ENCODE measurements around the gene RPTOR. TPM values are rescaled to one million over a fixed set of nuclear protein-coding genes. Genes with fewer than 3 reads are reported as not detected.

Gene RPTOR
- total RNA-seq, 1 donor from 2014 or later, result 21.8 TPM

DNA sequence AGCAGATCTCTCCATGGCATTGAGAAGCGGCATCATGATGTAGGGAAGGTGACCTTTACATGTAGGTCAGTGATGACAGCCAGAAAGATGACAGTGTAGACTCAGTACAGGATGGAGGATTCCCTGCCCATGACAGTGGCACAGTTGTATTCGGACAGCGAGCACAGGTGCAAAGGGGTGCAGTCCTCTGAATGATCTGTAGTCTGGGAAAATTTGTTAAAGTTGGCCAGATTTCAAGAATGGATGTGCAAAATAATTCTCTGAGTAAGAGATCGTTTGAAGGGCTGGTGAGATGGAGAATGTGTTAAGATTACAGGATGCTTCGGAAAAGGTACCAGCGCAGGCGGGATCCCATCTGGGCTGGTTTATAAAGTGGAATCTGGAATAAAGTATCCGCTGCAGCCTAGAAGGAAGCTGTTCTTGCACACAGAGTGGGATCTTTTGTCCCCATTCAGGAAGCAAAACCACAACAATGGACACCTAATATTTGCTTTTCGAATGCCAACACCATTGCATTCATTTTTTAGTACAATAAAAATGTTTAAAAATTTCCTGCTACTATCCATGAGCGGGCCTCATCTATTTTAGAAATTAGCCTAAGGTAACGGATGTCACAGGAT lies 101.2 kb downstream of the RPTOR start:
- DNase-seq, result peak; percentile 33

DNA sequence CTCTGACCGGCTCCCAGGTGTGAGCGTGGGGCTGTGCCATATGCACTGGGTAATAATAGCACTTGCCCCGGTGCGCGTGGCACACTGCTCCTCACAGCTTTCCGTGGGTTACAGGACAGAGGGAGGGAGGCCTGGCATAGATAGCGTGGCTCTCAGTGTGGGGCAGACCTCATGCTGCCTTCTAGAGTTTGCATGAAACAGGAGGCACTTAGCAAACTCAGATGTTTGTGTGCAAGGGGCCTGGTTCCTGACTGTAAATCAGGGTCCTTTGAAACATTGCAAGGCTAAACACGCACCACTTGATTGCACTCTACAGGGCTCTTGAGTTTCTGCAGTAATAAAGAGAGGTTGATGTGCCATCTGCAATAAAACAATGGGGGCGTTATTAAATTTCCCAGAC lies 101.7 kb downstream of the RPTOR start:
- DNase-seq, result no peak

DNA sequence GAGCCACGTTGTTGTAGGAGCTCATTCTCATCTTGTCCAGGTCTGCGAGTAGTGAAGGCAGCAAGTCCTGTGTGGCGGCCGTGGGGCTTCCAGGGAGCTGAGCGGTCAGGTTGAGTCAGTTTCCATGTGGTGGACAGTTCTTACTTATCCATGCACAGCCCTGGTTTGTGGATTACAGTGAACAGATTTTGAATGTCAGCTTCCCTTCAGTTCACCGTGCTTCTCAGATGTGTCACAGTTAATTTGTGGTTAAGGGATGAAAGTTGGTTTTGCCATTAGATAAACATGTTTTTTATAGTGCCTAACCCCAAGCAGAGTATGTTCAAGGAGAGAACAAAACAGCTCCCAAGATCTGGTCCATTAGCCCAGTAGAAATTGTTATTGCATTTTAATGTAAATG lies 103.1 kb downstream of the RPTOR start:
- no peak for DNase-seq

DNA sequence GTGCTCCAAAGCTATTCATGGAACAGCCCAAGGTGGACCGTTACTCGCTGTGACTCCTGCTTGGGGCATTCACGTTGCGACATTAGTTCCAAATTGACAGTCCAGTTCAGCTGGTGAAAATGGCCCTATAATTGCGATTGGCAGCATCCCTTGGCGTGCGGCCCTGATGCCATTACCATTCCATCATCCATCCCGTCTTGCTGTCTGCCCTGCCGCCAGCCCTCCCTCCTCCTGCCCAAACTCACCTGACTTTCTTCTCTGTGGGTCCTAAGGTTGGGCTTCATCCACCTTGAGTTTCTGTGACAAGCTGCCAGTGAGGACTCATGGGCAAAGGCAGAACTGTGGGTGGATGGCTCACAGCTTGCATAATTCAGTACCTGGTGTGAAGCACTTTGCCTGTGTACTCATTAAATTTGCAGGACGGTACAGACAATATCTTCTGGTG lies 104.6 kb downstream of the RPTOR start:
- DNase-seq, result peak; percentile 6

DNA sequence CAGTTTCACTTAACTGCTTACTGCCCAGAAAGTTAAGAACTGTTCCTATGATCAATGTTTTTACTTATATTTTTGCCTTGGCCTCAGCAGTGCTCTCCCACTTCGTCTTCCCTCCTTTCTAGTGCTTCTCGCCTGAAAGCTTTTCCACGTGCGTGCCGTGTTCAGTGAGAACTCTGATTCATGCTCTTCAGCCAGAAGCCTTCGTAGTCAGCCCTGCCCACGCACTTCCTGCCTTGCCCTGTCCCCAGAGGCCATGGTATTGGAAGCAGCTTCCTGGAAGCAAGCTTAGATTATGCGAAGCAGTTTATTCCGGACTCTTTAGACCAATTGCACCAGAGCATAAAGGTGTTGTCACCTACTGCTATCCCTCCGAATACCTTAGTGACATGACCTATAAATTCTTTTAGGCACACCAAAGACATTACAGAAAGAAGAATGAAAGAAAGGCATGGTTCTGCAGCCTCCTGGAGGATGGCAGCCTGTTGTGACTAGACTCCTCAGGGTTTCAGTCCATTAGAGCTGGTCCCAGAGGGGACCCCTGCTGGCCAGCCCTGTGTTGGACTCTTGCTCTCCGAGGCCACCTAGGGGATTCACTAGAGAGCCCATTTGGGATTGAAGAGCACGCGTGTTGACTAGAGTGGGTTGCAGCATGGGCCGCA lies 105.2 kb downstream of the RPTOR start:
- peak; percentile 90 for DNase-seq

DNA sequence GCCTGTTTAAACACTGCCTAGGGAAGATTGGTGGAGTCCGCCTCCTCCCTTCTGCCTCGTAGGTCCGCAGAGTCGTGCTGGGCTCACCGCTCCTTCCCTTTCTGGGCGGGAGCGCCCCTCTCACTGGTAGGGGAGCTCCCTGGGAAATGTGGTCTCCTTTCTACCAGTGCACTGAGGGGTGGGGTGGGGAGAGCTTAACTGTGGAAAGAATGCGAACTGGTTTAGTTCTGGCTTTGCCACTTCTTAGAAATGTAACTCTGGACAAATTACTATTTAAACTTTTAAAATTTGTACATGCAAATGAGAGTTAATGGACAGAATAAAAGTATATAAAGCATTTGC lies 105.7 kb downstream of the RPTOR start:
- DNase-seq, result no peak

DNA sequence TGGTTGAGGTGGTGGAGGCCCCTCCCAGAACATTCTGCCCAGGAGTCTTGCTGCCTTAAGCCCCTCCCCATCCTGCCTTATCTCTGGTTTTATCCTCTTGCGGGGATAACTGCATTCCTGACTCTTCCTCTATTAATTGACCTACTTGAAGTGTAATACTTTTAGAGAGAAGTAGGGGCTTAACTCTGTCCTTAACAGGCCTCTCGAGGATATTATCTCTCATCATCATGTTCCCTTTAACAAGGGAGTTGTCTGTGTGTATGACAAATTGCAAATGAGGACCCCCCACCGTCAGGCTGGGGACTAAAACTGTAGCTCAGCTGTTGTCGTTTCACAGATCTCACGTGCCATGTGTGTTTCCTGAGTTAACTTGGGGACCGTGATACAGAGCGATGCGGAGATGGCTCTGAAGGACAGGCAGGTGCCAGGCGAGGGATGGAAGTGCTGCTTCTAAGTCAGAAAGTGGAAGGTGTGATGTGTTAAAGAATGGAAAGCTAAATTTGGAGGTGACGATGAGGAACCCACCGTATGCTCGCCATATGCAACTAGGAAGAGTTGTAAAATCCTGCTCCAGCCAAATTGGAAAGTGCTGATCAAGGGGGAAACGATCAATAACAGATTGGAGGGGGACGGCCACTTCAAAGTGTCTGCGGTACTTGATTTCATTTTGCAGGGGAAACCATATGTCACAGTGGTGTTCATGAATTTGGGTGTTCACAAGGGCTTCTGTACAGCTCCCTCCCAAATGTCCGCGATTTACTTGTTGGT lies 106.3 kb downstream of the RPTOR start:
- no peak for DNase-seq

DNA sequence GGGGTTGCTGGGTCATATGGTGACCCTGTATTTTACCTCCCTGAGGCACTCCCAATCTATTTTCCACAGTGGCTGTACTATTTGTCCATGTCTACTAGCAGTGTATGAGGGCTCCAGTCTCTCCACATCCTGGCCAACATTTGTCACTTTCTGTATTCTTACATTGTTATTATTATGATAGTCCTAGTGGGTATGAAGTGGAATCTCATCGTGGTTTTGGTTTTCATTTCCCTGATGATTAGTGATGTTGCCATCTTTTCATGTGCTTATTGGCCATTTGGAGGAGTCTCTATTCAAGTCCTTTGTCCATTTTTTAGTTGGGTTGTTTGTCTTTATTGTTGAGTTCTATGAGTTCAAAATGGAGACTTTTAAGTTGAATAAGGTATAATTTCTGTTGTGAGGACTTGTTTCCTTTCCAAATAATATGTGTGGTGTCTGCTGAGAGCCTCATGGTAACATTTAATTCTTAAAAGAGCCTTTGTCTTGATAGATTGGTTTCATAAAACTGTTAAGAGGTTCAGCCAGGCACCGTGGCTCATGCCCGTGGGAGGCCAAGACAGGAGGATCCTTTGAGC lies 108.2 kb downstream of the RPTOR start:
- no peak for DNase-seq

DNA sequence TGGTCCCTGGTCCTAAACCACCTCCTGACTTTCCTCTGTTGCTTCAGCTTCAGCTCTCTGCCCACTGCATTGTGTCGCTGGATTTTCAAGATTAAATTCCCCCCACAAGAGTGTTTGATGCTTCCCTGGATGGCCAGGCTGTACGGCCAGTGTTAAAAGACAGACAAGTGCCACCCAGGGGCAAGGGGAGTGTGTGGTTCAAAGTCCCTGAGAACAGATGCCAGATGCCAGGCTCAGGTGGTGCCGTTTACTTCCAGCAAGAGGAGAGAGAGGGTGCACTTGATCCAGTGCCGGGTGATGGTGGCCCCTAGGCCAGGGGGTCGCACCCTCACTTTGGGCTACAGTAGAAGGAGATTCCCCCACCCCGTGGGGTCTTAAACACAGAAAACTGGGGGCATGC lies 109.2 kb downstream of the RPTOR start:
- no peak for DNase-seq

DNA sequence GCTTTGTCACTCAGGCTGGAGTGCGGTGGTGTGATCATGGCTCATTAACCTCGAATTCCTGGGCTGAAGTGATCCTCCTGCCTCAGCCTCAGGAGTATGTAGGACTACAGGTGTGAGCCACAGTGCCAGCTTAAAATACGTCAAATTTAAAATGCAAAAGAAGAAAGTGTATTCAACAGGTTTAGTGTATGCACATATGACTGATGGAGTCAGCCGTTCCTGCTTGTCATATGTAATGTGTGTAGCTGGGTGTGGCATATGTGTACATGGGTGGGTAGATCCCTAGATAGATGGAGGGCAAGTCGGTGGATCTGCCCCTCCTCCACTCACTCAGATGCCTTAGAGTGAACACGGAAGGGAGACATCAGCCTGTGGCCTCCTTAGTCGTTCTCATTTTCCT lies 111.0 kb downstream of the RPTOR start:
- DNase-seq, result no peak

DNA sequence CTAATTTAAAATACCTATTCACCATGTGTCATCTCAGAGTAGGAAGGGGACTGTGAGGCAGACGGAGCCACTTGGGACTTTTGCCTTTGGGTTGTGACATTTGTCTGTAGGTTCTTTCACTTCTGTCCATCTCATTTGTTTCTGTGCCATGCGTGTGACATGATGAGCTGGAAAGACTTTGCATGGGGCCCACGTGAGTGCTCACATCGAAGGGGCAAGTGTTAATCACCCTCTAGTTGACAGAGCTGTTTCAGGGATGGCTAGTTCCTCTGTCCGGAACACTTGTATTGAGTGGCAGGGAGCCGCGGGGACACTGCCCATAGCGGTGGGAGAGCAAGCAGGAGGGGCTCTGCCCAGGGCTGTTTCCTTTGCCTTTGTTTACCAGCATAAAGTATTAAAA lies 112.0 kb downstream of the RPTOR start:
- no peak for DNase-seq

DNA sequence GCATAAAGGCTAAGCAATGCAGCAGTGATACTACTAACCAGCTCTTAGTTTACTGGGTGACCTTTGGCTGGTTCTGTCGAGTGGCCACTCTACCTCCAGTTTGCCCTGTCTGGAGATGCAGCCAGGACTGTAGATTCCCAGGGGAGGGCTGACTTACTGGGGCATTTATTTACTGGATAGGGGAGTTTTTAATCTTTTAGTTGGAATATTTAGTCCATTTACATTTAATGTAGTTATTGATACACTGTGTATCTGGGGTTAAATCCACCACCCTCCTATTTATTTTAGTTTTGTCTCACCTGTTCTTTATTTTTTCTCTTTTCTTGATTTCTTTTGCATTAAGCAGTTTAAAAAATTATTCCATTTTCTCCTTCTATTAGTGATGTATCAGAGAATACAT lies 112.9 kb downstream of the RPTOR start:
- no peak for DNase-seq

DNA sequence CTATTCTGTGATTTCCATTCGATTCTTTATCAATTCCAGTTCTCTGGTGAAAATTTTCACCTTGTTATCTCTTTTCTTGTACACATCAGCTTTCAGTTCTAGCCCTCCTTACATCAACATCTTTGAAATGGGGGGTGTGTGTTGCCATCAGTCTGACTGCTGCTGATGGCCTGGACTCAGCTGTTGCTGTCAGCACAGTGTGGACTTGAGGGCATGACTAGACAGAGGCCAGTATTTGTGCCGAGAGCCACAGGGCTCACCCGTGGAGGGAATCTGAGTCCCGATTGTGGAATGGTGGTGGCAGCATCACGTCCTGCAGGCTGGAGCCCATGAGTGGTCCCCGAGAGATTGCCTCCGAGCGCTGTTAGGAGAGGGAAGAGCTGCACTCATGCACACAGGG lies 114.2 kb downstream of the RPTOR start:
- DNase-seq, result no peak

DNA sequence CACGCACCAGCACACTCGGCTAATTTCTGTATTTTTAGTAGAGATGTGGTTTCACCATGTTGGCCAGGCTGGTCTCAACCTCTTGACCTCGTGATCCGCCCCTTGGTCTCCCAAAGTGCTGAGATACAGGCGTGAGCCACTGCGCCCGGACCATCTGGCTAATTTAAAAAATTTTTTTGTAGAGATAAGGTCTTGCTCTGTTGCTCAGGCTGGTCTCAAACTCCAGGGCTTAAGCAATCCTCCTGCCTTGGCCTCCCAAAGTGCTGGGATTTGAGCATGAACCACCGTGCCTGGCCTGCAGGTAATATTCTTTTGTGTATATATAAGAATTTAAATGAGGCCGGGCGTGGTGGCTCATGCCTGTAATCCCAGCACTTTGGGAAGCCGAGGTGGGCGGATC lies 115.0 kb downstream of the RPTOR start:
- DNase-seq, result no peak

DNA sequence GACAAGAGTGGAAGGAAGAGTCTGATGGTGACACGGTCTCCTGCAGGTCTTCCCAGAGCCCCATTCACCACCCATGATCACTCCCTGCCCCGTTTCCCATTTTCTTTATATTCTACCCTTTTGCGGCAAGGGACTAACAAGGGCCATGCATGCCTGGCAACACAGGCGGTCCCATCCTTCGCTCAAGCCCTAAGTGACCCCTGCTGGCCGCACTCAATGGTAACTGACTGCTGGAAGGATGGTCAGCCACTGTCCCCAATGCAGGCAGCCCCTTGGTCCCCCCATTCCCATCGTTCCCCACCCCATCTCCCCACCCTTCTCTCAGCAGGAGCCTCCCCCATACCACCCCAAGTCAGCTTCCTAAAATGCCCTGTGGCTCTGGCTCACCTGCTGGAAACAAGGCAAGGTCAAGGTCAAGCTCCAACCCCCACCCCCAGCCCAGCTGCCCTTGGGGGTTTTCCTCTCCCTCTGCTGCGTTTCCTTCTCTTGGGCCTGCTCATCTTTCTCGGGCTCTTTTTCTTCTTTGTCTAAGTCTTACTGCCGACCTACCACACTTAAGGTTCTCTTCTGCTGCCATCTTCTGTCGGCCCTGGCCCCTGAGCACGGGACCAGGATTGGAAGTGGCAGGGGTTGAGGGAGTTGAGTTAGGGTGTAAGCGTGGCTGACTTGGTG lies 116.0 kb downstream of the RPTOR start:
- no peak for DNase-seq

DNA sequence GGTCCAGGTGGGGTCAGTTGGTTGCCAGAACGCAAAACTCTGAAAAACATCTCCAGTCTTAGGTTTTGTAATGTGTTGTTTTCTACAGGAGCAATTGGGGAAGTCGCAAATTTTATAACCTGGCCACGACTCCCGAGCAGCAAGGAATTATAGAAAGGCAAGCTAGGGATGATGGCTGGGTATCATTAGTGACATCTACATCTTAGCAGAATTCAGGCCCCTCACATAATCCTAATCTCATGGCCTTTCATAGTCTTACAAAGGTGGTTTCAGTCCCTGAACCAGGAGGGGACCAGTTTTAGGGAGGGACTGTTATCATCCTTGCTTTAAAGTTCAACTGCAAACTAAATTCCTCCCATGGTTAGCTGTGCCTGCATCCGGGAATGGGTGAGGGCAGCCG lies 117.9 kb downstream of the RPTOR start:
- no peak for DNase-seq

DNA sequence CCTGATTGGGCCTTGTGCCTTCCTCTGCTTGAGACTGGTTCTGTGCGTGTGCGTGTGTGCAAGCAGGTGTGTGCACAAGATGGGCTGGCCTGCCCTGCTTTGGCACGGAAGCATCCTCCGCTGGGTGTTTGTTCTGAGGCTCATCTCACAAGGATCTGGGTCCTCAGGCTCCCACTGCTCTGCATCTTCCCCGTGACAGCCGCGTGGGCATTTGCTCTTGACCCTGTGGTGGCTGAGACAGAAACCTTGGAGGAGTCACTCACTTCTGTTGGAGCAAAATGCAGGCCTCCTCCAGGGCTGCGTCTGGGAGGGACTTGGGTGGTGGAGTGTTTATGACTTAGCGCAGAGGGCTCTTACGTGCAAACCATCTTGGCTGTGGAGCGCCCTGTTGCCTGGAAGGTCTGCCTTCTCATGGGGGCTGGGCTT lies 119.2 kb downstream of the RPTOR start:
- no peak for DNase-seq

DNA sequence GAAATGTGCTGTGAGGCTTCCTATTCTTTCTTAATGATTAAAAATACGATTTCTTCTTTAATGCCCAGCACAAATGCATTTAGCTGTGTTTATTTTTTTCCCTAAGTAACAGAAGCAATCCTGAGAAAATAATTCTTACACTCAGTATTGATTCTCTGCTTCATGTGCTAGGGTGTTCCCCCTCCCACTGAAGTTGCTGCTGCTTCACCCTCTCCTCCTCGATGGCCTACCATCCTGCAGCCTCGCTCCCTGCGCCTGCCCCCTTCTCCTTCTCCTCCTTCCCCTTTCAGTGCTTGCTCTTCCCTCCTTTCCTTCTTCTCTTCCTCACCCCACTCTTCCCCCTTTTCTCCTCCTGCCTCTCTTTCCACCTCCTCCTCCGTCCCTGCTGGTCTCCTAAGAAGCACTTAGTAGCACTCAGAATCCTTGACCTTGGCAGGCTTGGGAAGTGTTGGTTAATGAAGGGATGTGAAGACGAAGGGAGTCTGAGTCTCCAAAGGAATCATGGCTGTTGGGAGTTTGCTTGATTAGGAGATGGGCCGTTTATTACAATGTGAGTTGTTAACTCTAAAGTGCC lies 119.7 kb downstream of the RPTOR start:
- no peak for DNase-seq

DNA sequence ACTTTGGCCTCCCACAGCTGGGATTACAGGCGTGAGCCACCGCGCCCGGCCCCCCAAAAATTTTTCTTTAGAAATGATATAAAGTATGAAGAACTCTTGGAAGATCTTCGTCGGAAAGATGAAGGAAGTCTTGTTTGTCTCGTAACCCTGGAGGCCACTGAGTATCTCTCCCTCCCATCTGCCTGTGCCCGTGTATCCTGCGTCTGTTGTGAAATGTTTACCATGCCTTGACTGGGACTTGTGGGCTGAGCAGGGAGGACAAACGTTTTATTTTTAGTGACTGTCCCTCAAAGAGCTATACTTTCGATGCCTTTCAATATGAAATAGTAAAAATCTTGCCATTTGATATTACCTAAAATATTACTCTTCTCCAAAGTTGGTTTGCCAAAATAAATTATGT lies 121.2 kb downstream of the RPTOR start:
- DNase-seq, result no peak

DNA sequence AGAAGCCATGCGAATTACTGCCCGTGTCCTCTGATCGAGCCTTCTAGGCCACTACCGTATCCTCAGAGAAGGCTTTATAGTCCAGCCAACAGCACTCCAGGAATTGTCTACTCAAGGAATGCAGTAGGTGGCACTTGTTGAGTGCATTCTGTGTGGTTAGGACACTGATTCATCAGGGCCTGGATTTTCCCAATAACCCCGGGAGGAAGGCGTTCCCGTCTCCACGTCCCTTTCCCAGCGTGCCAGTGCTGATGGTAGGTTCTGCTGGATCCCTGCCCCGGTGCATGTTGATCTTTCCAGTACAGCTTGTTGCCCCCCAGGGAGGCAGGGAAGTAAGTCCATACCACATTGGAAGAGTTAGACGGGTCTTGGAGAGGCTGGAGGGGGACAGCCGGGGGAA lies 122.2 kb downstream of the RPTOR start:
- DNase-seq, result no peak

DNA sequence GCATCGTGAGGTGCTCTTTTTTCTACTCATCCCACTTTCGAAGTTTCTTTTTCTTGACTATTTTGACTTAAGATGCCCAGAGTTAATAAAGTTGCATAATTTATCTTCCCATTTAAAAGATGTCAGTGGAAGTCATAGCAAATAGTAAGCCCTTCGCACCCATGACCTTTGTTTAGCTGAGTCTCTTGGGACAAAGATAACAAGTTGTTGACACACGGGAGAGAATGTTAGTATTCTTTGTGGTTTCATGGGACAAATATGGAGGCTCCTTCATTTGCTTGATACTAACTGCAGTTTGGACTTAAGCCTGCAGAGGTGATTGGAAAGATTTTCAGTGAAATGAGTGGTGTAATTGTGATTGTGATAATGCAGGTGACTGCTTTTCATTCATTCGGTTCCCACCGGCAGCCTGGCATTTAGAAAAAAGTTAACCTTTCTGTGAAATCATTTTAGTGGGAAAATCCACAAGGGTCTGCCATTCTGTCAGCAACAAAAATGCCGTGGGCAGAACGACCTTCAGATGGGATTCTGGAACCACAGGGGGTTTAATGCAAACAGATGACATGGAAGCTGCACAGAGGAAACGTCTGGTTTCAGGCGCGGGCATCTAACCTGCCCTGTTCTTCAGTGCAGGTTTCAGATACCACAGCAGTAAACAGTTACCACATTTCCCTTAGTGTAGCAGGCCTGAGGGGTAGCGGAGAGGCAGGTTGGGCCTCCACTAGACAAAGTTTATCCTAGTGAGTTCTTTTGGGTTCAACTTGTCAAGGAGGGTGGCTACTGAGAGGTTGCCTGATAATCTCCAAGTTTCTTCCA lies 123.0 kb downstream of the RPTOR start:
- no peak for DNase-seq

Data from dermis blood vessel endothelial cell (primary cell).